GM21526 (cell line): ENCODE data around the gene TNFSF11.

Experiments
- ATAC-seq: cut with Tn5 transposase; IDR thresholded peaks from one replicate; pipeline ENCODE4 v1.9.1; 2021; ENCODE audit warnings: moderate library complexity; ENCODE audit not compliant: unreplicated experiment, low FRiP score

The TNFSF11 gene

DNA sequence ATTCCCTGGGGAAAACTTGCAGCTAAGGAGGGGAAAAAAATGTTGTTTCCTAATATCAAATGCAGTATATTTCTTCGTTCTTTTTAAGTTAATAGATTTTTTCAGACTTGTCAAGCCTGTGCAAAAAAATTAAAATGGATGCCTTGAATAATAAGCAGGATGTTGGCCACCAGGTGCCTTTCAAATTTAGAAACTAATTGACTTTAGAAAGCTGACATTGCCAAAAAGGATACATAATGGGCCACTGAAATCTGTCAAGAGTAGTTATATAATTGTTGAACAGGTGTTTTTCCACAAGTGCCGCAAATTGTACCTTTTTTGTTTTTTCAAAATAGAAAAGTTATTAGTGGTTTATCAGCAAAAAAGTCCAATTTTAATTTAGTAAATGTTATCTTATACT, 33.6 kb downstream of the TNFSF11 start:
- ATAC-seq: no peak

DNA sequence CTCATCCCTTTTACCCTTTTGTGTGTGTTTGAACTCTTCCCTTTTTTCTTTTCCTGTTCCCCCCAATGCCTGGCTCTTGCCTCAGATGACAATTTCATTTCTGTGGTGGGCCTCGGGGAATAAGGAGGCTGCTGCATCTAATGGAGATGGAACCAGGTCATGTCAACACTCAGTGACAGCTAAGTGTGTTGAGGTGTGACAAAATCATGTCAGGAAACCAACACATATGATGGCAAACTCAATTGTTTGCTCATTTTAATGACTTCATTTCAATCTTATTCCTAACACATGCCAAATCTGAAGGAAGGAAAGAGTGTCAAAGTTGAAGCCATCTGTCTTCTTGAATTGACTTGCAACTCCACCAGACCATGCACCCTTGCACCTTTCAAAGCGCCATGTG, 36.7 kb downstream of the TNFSF11 start:
- ATAC-seq: no peak

DNA sequence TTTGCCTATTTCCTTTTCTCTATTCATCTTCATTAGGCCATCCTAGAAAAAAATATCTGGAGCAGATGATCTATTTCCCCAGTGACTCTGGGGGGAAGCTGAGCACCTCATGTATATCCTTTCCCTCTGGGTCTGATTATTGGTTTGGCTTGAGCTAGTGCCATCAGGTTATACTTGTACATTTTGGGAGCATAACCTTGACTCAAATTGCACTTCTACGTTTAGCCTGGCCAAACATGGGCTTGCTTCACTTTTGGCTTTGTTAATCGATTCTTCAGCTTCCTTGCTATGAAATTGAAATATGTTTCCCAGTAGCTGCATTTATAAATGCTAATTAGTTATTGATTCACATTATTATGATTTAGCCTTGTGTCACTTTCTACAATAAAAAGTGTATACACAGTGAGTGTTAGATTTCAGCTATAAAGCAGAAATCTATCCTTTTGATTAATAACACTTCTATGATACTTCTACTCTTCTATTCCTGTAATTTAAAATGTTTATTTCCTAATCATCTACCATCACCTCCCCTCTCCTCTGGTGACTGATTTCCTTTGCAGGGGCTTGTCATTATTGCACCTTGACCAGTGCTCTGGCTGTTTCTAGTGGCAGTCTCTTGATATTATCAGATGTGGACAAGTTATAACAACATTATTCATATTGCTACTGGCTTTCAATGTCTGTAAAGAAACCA, 37.3 kb downstream of the TNFSF11 start:
- no peak for ATAC-seq

DNA sequence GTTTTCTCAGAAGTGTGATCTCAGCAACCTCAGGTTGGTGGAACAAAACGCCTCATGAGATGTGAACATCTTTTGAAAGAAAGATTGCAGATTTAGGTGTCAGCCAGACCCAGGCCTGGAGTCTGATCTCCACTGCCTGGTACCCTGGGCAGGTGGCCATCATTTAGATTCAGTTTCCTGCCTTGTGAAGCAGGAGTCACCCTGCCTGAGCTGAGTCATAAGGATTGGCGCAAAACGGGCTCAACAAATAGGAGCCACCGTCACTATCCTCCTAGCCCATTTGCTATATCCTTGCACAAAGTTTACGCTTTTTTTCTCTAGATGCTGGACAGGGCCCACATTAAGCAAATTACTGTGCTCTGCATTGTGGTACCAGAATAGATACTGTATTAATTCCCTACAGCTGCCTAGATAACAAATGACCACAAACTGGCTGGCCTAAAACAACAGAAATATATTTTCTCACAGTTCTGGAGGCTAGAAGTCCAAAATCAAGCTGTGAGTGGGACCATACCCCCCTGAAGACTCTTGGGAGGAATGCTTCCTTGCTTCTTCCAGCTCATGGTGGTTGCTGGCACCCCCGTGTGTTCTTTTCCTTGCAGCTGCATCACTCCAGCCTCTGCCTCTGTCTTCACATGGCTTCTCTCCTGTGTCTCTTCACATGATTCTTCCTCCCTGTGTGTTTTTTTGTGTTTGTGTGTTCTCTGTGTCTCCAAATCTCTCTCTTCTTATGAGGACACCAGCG, 38.2 kb downstream of the TNFSF11 start:
- ATAC-seq: no peak

DNA sequence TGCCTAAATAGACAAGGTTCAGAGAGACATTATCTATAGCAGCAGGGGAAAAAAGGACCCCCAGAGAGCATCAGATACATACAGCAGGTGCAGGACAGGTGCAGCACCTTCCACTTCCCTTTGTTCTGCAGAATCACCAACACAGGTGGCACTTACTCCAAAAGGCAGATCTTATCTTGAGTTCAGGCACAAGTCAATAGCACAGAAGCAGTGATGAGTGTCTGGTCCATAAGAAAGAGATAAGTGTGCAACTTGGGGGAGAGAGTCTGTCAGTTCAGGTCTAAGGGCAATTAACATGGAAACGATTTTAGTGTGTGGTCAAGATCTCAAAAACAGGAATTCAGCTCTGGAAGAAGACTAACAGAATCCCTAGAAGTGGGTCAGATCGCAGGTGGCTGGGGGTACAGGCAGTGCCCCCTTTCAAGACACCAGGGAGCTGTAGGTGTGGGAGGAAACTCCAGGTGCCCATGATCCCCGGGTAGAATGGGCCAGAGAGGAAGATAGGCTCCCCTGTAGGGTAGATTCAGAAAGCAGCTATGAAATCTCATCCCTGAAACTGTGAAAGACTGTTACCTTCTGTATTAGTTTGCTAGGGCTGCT, 40.6 kb downstream of the TNFSF11 start:
- no peak for ATAC-seq

DNA sequence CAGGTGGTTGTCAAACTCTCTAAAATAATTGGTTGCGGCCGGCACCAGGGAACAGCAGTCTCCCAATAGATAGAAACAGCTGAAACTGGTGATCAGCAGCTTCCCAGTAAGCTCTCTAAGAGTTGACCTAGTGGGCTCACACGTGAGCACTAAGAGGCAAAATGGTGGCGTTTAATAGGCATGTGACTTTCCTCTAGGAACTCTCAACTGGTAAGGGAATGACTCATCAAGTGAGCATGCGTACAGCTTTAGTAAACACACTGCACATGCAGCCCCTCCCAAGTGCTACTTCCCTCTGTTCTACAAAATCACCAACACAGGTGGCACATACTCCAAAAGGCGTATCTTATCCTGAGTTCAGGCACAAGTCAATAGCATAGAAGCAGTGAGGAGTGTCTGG, 41.7 kb downstream of the TNFSF11 start:
- ATAC-seq: no peak

DNA sequence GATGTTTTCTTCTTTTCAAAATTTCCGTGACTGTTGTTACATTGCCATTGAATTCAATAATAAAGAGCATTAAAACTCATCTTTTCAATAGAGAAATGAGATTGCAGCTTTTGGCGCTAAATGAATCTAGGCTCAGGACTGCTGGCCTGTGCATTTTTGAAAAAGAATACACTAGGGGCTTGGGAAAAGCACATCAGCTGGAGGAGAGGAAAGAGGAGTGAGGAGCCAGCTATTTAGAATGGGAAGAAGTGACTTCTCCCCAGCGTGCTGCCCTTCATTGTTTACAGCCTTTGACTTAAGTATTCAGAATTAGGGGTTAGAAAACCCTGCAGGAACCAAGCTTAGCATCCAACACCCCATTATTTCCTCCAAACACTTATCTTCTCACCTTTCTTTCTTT, 43.3 kb downstream of the TNFSF11 start:
- ATAC-seq: no peak

DNA sequence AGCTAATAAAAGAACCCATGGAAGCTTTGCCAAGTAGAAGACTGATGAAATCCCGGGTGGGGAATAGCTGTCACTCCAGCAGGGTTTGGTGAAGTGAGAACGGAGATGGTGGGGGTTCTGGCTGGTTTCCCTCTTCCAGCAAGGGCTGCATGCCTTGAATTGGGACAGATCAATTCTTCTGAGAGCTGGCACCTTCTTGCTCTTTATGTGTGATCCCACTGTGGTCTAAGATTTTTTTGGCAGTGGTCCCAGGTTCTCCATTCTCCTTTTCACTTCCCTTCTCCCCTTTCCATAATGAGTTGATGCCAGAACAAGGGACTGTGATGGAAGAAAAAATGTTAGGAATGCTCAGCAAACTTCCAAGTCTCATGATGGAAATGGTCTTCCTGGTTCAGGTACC, 50.0 kb downstream of the TNFSF11 start:
- no peak for ATAC-seq

DNA sequence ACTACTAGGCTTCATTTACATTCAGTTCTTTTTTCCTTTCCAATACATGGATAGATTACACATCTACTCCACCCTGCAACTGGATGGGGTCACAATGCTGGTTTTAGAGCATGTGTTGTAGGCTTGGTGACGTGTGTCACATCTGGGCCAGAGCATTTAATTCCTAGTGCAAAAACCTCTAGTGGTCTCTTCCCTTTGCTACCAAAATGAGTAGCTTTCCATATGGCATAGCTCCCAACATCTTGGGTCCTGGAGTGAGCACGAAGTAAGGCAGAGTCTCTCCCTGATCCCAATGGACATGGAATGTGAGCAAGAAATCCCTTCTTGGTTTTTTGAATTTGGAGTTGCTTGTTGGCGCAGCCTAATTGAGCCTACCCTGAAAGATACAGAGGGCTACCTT, 51.7 kb downstream of the TNFSF11 start:
- no peak for ATAC-seq

DNA sequence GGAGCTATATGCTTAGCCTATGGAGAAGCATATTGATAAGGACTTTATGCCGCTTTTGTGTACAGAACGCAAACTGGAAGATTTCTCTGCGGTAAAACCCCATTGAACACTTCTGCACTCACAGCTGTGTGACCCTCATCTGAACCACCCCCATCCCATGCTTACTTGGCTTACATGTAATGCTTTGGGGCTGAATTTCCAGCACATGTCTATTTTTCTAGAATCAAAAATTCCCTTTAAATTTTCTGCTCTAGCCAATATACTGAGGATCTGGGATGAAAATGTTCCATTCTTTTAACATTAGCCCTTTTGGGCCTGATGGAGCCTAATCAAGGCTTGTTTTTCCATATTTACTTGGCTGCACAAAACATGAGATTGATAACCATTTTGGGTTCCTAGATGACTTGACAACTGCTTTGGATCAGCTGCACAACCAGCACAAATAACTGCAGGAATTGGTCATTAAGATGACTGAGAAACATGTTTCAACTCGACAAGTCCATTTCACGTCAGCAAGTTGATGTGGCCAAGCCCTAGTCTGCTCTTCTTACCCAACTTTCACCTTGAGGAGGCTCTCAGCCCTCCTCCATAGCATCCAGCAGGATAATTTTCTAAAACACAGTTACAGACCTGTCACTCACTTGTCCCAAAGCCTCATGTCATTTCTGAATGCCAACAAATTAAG, 52.4 kb downstream of the TNFSF11 start:
- ATAC-seq: no peak

DNA sequence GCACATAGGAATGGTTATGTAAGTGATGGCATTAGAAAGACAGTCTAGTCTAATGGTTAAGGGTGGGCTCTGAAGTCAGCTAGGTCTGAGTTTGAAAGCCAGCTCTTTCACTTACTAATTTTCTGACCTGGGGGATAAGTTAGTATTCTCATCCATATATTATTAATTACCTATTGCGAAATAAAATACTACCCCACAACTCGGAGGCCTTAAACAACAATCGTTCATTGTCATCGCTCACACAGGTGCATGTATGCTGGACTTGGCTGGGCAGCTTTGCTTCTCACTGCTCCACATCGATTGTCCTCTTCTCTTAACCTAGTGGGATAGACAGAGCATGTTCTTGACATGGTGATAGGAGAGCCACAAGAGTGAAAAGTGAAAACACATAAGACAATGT, 54.7 kb downstream of the TNFSF11 start:
- ATAC-seq: no peak

DNA sequence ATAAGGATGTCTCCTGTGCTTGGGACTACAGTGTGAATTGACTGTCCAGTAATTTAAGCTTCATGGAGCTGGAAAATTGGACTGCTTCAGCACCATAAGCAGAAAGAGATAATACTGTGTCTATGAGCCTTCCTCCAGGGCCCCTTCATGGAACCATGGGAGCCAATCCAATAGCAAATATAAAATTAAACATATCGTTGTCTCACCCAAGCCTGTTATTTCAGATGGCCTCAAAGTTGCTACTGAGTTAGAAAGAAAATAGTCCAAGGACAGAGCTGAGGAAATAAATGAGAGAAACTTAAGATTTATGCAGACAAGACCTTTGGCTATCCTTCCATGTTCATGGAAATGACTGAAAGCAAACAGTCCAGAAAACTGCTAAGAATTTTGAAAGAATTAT, 57.2 kb downstream of the TNFSF11 start:
- ATAC-seq: no peak

DNA sequence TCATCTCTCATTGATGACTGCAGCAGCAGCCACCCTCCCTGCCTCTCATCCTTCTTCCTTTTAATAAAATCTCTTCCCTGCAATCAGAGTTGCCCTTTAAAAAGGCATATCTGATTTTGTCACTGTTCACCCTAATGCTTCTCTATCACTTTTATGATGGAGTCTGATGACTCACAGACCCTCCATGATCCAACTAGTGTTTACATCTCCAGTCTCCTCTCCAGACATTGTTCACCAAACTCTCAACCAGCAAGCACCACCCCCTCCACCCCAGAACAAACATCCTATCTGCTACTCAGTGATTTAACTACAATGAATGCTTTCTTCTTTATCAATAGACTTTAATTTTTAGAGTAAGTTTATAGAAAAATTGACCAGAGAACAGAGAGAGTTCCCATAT, 59.5 kb downstream of the TNFSF11 start:
- no peak for ATAC-seq

DNA sequence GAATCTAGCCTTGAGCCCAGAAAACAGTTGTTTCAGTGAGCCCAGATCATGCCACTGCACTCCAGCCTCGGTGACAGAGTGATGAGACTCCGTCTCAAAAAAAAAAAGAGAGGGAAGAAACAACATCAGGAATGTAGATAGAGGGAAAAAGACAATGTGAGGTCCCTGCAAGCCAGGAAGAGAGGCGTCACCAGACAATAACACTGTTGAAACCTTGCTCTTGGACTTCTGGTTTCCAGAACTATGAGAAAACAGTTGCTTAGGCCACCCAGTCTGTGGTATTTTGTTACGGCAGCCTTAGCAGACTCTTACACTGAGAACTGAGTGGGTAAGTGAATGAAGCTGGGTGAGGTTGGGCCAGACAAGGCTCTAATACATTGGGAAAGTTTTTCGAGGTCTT, 64.1 kb downstream of the TNFSF11 start:
- ATAC-seq: no peak

DNA sequence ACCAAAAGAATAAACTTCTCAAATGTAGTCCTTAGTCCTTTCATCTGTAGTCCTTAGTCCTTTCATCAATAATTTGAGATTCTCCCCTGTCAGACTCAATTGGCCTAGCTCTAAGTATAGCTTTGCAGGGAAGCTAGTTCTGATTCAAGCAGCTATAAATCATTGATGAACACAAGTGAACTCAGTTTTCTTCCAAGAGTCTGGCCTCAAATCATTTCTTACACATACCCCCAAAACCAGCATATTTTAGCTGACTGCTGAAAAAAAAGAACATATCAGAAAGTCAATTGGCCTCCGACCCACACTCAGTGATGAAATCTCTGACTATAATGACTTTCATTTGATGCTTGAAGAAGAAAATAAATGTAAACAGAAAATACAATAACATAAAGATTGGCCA, 64.9 kb downstream of the TNFSF11 start:
- no peak for ATAC-seq

DNA sequence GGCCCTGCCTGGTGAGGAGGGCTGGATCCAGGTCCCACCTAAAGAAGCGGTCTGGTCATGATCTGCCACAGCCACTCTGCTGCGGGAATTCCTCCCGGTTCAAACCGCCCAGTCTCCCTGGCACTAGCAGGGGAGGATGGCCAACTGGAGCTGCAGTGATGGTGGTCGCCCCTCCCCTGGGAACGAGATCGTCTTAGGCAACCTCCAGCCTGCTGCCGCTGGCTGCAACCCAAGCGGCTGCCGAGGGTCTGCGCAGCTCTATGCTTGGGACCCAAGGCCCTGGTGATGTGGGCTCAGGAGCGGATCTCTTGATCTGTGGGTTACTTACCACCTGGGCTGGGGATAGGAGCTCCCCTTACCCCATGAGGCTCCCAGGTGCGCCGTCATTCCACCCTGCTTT, 69.1 kb downstream of the TNFSF11 start:
- no peak for ATAC-seq

DNA sequence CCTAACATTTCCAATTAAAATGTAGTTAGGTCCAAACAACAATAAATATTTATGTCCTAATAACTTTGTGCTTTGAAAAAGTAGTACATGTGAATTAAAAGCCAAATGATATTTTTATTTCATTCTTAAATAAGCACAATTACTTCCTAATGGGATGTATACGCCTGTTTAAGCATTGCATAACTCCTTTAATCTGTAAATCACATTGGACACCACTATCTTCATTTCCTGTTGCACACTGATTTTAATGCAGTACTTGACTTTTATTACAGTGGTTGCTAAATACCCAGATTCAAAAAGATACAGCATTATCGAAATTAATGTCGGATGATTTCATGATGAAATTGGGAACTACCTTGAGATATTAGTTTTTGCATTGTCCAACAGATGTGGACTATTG, 70.9 kb downstream of the TNFSF11 start:
- no peak for ATAC-seq

DNA sequence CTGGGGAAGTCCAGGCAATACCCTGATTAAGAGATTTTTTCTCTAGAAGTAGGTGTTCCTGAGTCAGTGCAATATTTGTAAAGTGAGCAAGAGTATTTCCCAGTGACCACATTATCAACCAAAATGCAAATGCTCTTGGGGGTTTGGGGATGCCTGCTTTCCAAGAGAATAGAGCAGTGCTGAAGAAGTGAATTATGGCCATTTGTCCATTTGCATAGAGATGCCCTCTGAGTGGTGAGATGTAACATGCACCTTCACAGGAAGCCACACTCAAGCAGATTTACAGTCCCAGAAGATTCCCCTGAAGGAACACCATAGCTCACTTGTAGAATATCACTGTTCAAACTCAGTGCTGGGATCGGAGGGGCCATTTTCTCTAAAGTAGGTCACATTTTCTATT, 71.8 kb downstream of the TNFSF11 start:
- ATAC-seq: no peak

DNA sequence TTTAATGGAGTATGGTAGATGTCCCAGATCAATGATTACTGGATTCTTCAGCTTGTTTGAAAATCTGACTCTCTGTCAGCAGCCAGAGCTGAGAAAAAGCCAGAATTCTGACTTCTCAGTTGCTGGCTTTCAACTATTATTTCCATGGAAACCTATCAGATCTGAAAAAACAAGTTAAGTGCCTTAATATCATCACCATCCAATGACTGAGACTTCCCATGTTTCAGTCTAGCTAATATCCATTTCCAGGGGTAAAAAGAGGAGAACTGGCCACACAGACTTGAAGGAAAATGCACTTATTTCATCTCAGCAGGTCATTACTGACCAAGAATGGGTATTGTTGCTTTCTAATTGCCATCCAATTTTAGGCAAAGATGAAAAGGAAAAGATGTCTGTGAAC, 75.2 kb downstream of the TNFSF11 start:
- no peak for ATAC-seq

DNA sequence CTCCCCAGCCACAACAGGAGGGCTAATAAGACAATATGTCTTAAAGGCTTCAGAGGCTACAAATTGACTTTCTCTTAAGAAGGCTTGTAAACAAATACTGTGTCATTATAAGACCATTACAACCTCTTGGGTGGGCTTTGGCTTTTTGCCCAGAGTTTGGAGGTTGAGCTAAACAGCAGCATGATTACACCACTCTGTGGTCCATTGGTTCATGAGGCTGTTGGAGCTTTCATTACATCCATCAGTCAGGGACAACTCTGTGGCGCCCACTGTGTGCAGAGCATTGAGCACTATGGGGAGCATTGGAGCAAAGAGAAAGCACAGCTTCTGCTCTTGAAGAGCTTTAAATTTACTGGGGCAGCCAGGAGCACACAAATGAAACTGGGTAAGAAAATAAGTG, 75.9 kb downstream of the TNFSF11 start:
- no peak for ATAC-seq

DNA sequence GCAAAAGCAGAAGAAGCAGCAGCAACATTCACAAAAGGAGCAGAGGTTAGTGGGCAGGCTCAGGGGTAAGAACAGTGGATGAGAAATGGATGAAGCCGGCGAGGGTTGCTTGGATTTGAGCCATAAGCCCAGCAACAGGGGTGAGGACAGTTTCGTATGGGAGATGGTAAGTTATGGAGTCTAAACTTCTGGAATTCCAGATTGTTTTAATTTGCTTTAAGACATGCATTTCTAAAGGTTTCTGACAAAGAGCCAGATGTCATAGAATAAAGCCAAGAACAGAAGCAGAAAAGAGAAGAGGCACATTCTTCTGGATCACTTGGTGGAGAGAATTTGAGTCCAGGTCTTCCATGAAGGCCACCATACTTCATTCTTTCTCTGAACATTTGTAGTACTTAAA, 76.6 kb downstream of the TNFSF11 start:
- ATAC-seq: no peak
